ENCODE results near the gene CFAP58.

CFAP58 gene

GRCh38 chr10:104308439-104308903 lies 45.2 kb upstream of the CFAP58 start:
- Histone ChIP-seq H3K4me1 (no peaks in the 10 kb centered on the region), H3K27me3 (no peaks in the 10 kb centered on the region), H3K9me3 (no peaks in the 10 kb centered on the region), H3K4me3 (ENCODE audit: low read depth, low read length) (no peak overlapping the region), H3K36me3 (no peaks in the 10 kb centered on the region)
- DNase-seq: no peak
- TF ChIP-seq CTCF (IDR thresholded peaks at IDR 0.05; ENCODE audit: low read depth, low read length): no peak

GRCh38 chr10:104309980-104310978 lies 43.4 kb upstream of the CFAP58 start:
- Histone ChIP-seq H3K9me3 (no peaks in the 10 kb centered on the region), H3K27me3 (no peaks in the 10 kb centered on the region), H3K36me3 (no peaks in the 10 kb centered on the region), H3K4me1 (no peaks in the 10 kb centered on the region), H3K4me3 (ENCODE audit: low read depth, low read length) (no peak overlapping the region)
- no peak for DNase-seq
- TF ChIP-seq CTCF (IDR thresholded peaks at IDR 0.05; ENCODE audit: low read depth, low read length): no peak

GRCh38 chr10:104311184-104311720 lies 42.4 kb upstream of the CFAP58 start:
- Histone ChIP-seq H3K27me3 (no peaks in the 10 kb centered on the region), H3K36me3 (no peaks in the 10 kb centered on the region), H3K4me3 (ENCODE audit: low read depth, low read length) (no peak overlapping the region), H3K9me3 (no peaks in the 10 kb centered on the region), H3K4me1 (no peaks in the 10 kb centered on the region)
- no peak for TF ChIP-seq CTCF (IDR thresholded peaks at IDR 0.05; ENCODE audit: low read depth, low read length)
- DNase-seq: no peak

DNA sequence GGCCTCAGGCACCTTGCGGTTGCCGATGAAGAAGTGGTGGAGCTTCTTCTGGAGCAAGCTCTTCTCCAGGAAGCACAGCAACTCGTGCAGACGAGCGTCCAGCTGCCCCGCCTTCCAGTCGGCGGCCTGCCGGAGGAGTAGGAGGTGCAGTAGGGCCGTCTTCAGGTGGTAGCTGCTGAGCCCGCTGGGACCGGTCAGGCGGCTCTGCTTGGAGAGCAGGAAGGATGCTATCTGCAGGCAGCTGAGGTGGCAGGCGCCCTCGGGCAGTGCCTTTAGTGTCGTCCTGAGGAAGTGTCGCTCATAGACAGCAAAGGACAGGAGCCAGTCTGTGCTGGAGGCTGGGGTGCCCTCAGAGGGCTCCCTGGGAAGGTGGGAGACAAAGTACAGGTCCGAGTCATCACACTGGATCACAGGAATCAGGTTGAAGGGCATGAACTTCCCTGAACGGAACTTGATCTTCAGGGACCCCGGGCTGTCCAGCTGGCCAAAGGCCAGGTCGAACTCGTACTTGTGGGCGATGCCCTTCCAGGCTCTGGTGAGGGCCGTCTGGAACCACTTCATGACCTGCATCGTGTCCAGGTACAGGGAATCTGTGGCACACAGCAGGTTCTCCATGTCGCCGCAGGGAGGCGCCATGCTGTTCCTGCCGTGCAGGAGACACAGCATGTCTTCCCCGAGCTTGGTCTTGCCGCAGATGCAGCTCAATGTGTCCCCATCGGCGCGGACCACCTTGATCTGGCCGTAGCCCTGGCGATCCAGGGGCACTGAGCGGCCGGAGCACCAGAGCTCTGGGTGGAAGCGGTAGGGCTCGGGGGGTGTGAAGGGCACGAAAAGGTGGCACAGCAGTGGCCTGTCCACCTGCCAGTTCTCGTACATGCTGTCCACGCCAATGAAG lies 38.8 kb upstream of the CFAP58 start:
- DNase-seq: no peak
- Histone ChIP-seq H3K4me3 (ENCODE audit: low read depth, low read length) (no peak overlapping the region), H3K27me3 (no peaks in the 10 kb centered on the region), H3K36me3 (no peaks in the 10 kb centered on the region), H3K4me1 (no peaks in the 10 kb centered on the region), H3K9me3 (no peaks in the 10 kb centered on the region)
- no peak for TF ChIP-seq CTCF (IDR thresholded peaks at IDR 0.05; ENCODE audit: low read depth, low read length)

GRCh38 chr10:104315486-104315921 lies 38.1 kb upstream of the CFAP58 start:
- Histone ChIP-seq H3K4me1 (no peaks in the 10 kb centered on the region), H3K27me3 (no peaks in the 10 kb centered on the region), H3K4me3 (ENCODE audit: low read depth, low read length) (no peak overlapping the region), H3K9me3 (no peaks in the 10 kb centered on the region), H3K36me3 (no peaks in the 10 kb centered on the region)
- no peak for DNase-seq
- TF ChIP-seq CTCF (IDR thresholded peaks at IDR 0.05; ENCODE audit: low read depth, low read length): no peak

Measured in BE2C (cell line).